HepG2 (cell line): ENCODE measurements around the gene EXOSC6. TPM values are rescaled to one million over a fixed set of nuclear protein-coding genes. Genes with fewer than 3 reads are reported as not detected.
"Not testable (repeated sequence)": the region's sequence is repeated elsewhere in the genome, so short reads cannot be mapped to it uniquely, and the experiment has no call there.

Experiments
- ATAC-seq: fragments of 200-7000 bp; cut with Tn5 transposase; 3 replicates; pipeline ENCODE4 v1.9.1; 2020; ENCODE audit warnings: mild to moderate bottlenecking, moderate library complexity
- BruUV-seq: library from RNA; stranded (reverse); fragments of 400-500 nt; replicated peaks from 2 replicates; lab custom pipeline; 2021; lab: Mats Ljungman, UMichigan
- CTCF ChIA-PET: fragments of 300-600 bp; formaldehyde crosslinking; extraction: SDS; loops from one replicate; lab custom pipeline; 2021; ENCODE audit warnings: low total read pairs, inconsistent platforms, low intra/inter-chr PET ratio; lab: Yijun Ruan, JAX
- POLR2A ChIA-PET: fragments of 350-600 bp; sonication (Branson Sonifier 250); formaldehyde crosslinking; loops from one replicate; lab custom pipeline; 2020; ENCODE audit warnings: antibody characterized with exemption, inconsistent platforms; lab: Yijun Ruan, JAX
- DNase-seq: peaks from one replicate; pipeline ENCODE4 v3.0.0-alpha.2; 2015; ENCODE audit warnings: low spot score
- FAIRE-seq: peaks from 3 replicates; lab custom pipeline; 2011; peaks lifted over from hg19 to GRCh38; lab: Jason Lieb, UNC
- H2AFZ ChIP-seq: one replicate; pipeline ENCODE4 v1.6.1; 2011; ENCODE audit warnings: low read length, inconsistent platforms
- H3K27ac ChIP-seq: fragments of 300-600 bp; 3 replicates; pipeline ENCODE4 v1.8.0; 2011; ENCODE audit warnings: mixed run types, mild to moderate bottlenecking, mixed read lengths, low read length, inconsistent platforms; ENCODE audit not compliant: insufficient read depth; ENCODE audit errors: extremely low read length
- H3K27me3 ChIP-seq, 2 experiments: fragments of 200-600 bp in 1 of 2; 2 replicates in 1 of 2; 3 replicates in 1 of 2; pipeline versions ENCODE4 v1.6.0 to v1.8.0; 2011; ENCODE audit warnings: low read length in 2 of 2, mild to moderate bottlenecking in 2 of 2, moderate library complexity in 2 of 2, inconsistent platforms in 1 of 2; ENCODE audit not compliant: insufficient read depth in 2 of 2, control insufficient read depth in 1 of 2
- H3K36me3 ChIP-seq, 2 experiments: fragments of 200-600 bp in 1 of 2; replicated peaks in 1 of 2; 2 replicates in 1 of 2; 3 replicates in 1 of 2; pipeline versions ENCODE4 v1.5.1 to v1.8.0; 2011; ENCODE audit warnings: low read length in 2 of 2, inconsistent platforms in 1 of 2; ENCODE audit not compliant: insufficient read depth in 2 of 2, control insufficient read depth in 1 of 2
- H3K4me1 ChIP-seq: 2 replicates; pipeline ENCODE4 v1.5.1; 2012; ENCODE audit warnings: low read length, inconsistent platforms; ENCODE audit not compliant: insufficient read depth
- H3K4me2 ChIP-seq: 2 replicates; pipeline ENCODE4 v1.6.0; 2011; ENCODE audit warnings: low read depth, low read length, inconsistent platforms
- H3K4me3 ChIP-seq, 3 experiments: fragments of 200-600 bp in 1 of 3; sonication (generic), shearing (Covaris generic) in 1 of 3; replicated peaks in 1 of 3; 2 replicates each; pipeline ENCODE4 v1.5.1; 2011 to 2016; ENCODE audit warnings: low read length in 3 of 3, inconsistent platforms in 2 of 3, low read depth in 2 of 3, mild to moderate bottlenecking in 2 of 3, control low read depth in 1 of 3, mixed read lengths in 1 of 3; ENCODE audit not compliant: insufficient read depth in 1 of 3
- H3K79me2 ChIP-seq: one replicate; pipeline ENCODE4 v1.6.1; 2011; ENCODE audit warnings: low read length, inconsistent platforms; ENCODE audit not compliant: insufficient read depth
- H3K9ac ChIP-seq: 2 replicates; pipeline ENCODE4 v1.6.0; 2011; ENCODE audit warnings: mild to moderate bottlenecking, low read depth, low read length, inconsistent platforms; ENCODE audit not compliant: insufficient read depth
- H3K9me3 ChIP-seq: 2 replicates; pipeline ENCODE4 v1.5.1; 2012; ENCODE audit warnings: mild to moderate bottlenecking, low read length
- H4K20me1 ChIP-seq: 2 replicates; pipeline ENCODE4 v1.6.0; 2011; ENCODE audit warnings: inconsistent platforms, mild to moderate bottlenecking, low read length, moderate library complexity; ENCODE audit not compliant: insufficient read depth
- TCF7 ChIP-seq: sonication (generic); IDR thresholded peaks from 2 replicates; pipeline ENCODE4 v1.6.1; 2016; ENCODE audit warnings: antibody characterized with exemption, low read depth
- ZBTB44 ChIP-seq: sonication (generic); formaldehyde crosslinking; IDR thresholded peaks from 2 replicates; pipeline ENCODE4 v1.4.0; 2020; ENCODE audit warnings: missing genetic modification reagents
- ZKSCAN8 ChIP-seq: IDR thresholded peaks from 2 replicates; pipeline ENCODE4 v1.6.1; 2016; ENCODE audit warnings: borderline replicate concordance, missing genetic modification reagents, missing compliant biosample characterization
- ZNF3 ChIP-seq: IDR thresholded peaks from 2 replicates; pipeline ENCODE4 v1.7.0; 2017; ENCODE audit warnings: inconsistent platforms
- ZNF678 ChIP-seq: sonication (generic); formaldehyde crosslinking; IDR thresholded peaks from 2 replicates; pipeline ENCODE4 v1.4.0; 2020; ENCODE audit warnings: mild to moderate bottlenecking, missing genetic modification reagents
- ZNF720 ChIP-seq: sonication (generic); formaldehyde crosslinking; IDR thresholded peaks from 2 replicates; pipeline ENCODE4 v1.4.0; 2020; ENCODE audit warnings: missing genetic modification reagents
- WGBS: methylation state at CpG from one replicate; pipeline ENCODE4 v1.1.6; 2017; ENCODE audit warnings: low lambda C conversion rate; 5-methylcytosine and 5-hydroxymethylcytosine counted together
- in situ Hi-C: cut with HindIII; loops from 2 replicates; pipeline ENCODE4 v1.10.0; 2017; ENCODE audit warnings: low pct_unique_long_range_greater_than_20kb; ENCODE audit not compliant: extremely low pct_ligation_motif_present
- intact Hi-C: fragments of 100-400 bp; cut with micrococcal nuclease; formaldehyde crosslinking; loops from one replicate; pipeline ENCODE4 v1.10.0; 2022; ENCODE audit not compliant: unreplicated experiment
- polyA plus RNA-seq, 8 experiments: library from polyadenylated mRNA; depleted of rRNA in 3 of 8; stranded (reverse) in 7 of 8; unstranded in 1 of 8; fragments of >200 nt; fragmentation: Illumina TruSeq in 4 of 8; extraction: Trizol in 4 of 8; gene quantifications; 2 replicates each; pipeline versions ENCODE4 v1.2.1 to v1.2.3, GENCODE V29; 2011 to 2016; ENCODE audit warnings: low read depth in 4 of 8, missing spikeins in 1 of 8, mixed read lengths in 1 of 8; ENCODE audit not compliant: insufficient read depth in 1 of 8
- total RNA-seq, 5 experiments: library from RNA; depleted of rRNA; stranded (reverse); fragments of >200 nt; fragmentation: Illumina TruSeq; extraction: Trizol; gene quantifications; 2 replicates each; pipeline ENCODE4 v1.2.3, GENCODE V29; 2016; ENCODE audit warnings: low read depth in 1 of 5

The EXOSC6 gene
- total and polyA plus RNA-seq, 2 of the 13 experiments (the other 11 are each of a cell fraction or from before 2014, with no cell fraction given) = 13.1 to 39.9 TPM

GRCh38 chr16:70294385-70295025 lies 42.8 kb upstream of the EXOSC6 start (continued):
- TF ChIP-seq ZNF678 (CRISPR knock-in tag) (no peak), ZBTB44 (no peak), TCF7 (no peak)

- H3K27ac ChIP-seq, H3K4me2 ChIP-seq, intact Hi-C loops, H3K9me3 ChIP-seq, H4K20me1 ChIP-seq, H2AFZ ChIP-seq, in situ Hi-C loops, POLR2A ChIA-PET, FAIRE-seq, BruUV-seq, H3K9ac ChIP-seq, DNase-seq, ATAC-seq, H3K27me3 ChIP-seq, H3K4me3 ChIP-seq, CTCF ChIA-PET, H3K36me3 ChIP-seq: not testable (repeated sequence)
- H3K4me1 ChIP-seq = peaks cover 25% of the 10 kb centered on the region
- H3K79me2 ChIP-seq = peaks cover 21% of the 10 kb centered on the region
- WGBS = 85% methylated on average over 11 of the region's 11 CpGs
These were observed 40.4 kb upstream of the EXOSC6 start for GRCh38 chr16:70292148-70292547.

- H3K4me3 ChIP-seq = no peak overlapping the region
- H3K9me3 ChIP-seq = no peaks in the 10 kb centered on the region
- intact Hi-C loops (no loop called here), in situ Hi-C loops (no loop called here)
- H3K9ac ChIP-seq = no peak overlapping the region
- H4K20me1 ChIP-seq = 0 out of 2 replicates have a peak, but pooled peaks cover under 1% of the 10 kb centered on the region
- TF ChIP-seq ZNF720 (CRISPR knock-in tag) = no peak
- TF ChIP-seq ZNF3 (CRISPR knock-in tag) = peak; percentile 98
- TF ChIP-seq ZKSCAN8 (CRISPR knock-in tag) = peak; percentile 95
- peaks cover 27% of the 10 kb centered on the region for H3K79me2 ChIP-seq
- CTCF ChIA-PET = no interaction called here
- H3K27me3 ChIP-seq = no peaks in the 10 kb centered on the region; a peak in 1 of 5 replicates
- H3K36me3 ChIP-seq = peaks cover 0 to 2% of the 10 kb centered on the region in 2 experiments; a peak in 2 of 5 replicates
- FAIRE-seq = no peak
- ATAC-seq = no peak
- H3K27ac ChIP-seq = no peak overlapping the region
- H3K4me2 ChIP-seq = no peak overlapping the region
- no peak overlapping the region for H2AFZ ChIP-seq
- POLR2A ChIA-PET = interaction anchor here (1.0 to 1.9 kb wide), 2 partner anchors 8 to 56 kb away, joined by 4 to 13 read pairs; partner anchors contain the start of genes DDX19A and DDX19B
- H3K4me1 ChIP-seq = peaks cover 28% of the 10 kb centered on the region
- BruUV-seq = no TSS peak
- DNase-seq = no peak
These were observed 39.3 kb upstream of the EXOSC6 start for GRCh38 chr16:70290949-70291519.
